GM12878 (cell line): Measurements from ENCODE around the gene ZNF81.

Source experiments
- EP300 ChIP-seq, 2 experiments: fragments of 150-350 bp in 1 of 2; IDR thresholded peaks; 2 replicates each; pipeline ENCODE4 v1.6.1; 2011 to 2012; ENCODE audit warnings: low read depth in 2 of 2, low read length in 2 of 2, borderline replicate concordance in 1 of 2, improper control_type of control experiment in 1 of 2, inconsistent platforms in 1 of 2; ENCODE audit not compliant: control insufficient read depth in 1 of 2
- POLR2A ChIP-seq: IDR thresholded peaks from 2 replicates; pipeline ENCODE4 v1.6.1; 2011; ENCODE audit warnings: low read depth, mild to moderate bottlenecking, low read length
- RAD51 ChIP-seq: fragments of 450-650 bp; IDR thresholded peaks from 2 replicates; pipeline ENCODE4 v1.6.1; 2016; ENCODE audit warnings: moderate library complexity, mild to moderate bottlenecking, inconsistent platforms
- TF ChIP-seq, protein P1 (sequence below), 3 experiments: IDR thresholded peaks in 2 of 3; conservative IDR thresholded peaks in 1 of 3; 2 replicates each; pipeline ENCODE4 v1.5.1; 2011; ENCODE audit warnings: low read depth in 3 of 3, low read length in 3 of 3, mild to moderate bottlenecking in 3 of 3, control low read depth in 2 of 3, moderate library complexity in 2 of 3, inconsistent platforms in 1 of 3, mixed read lengths in 1 of 3; ENCODE audit not compliant: control insufficient read depth in 2 of 3, insufficient read depth in 1 of 3; ENCODE audit errors: extremely low read depth in 1 of 3

GRCh38 chrX:47844117-47844516 is 7.4 kb downstream of the ZNF81 start:
- TF ChIP-seq EP300 (IDR thresholded peaks at IDR 0.05; ENCODE audit: borderline replicate concordance in 1 of 2, control insufficient read depth in 1 of 2, low read depth in 2 of 2, low read length in 2 of 2) = no peak
- TF ChIP-seq, protein P1, sequence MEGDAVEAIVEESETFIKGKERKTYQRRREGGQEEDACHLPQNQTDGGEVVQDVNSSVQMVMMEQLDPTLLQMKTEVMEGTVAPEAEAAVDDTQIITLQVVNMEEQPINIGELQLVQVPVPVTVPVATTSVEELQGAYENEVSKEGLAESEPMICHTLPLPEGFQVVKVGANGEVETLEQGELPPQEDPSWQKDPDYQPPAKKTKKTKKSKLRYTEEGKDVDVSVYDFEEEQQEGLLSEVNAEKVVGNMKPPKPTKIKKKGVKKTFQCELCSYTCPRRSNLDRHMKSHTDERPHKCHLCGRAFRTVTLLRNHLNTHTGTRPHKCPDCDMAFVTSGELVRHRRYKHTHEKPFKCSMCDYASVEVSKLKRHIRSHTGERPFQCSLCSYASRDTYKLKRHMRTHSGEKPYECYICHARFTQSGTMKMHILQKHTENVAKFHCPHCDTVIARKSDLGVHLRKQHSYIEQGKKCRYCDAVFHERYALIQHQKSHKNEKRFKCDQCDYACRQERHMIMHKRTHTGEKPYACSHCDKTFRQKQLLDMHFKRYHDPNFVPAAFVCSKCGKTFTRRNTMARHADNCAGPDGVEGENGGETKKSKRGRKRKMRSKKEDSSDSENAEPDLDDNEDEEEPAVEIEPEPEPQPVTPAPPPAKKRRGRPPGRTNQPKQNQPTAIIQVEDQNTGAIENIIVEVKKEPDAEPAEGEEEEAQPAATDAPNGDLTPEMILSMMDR (IDR thresholded peaks at IDR 0.05 in 2 of 3, conservative IDR thresholded peaks at IDR 0.05 in 1 of 3; ENCODE audit: control insufficient read depth in 2 of 3, extremely low read depth in 1 of 3, insufficient read depth in 1 of 3, low read depth in 3 of 3, low read length in 3 of 3) = no peak
- TF ChIP-seq RAD51 = no peak
- TF ChIP-seq POLR2A = no peak
